A673 (cell line): ENCODE measurements around the gene NOS1AP. TPM values are rescaled to one million over a fixed set of nuclear protein-coding genes. Genes with fewer than 3 reads are reported as not detected.
A peak's percentile ranks its signal among the peaks of the same experiment; 100 is the strongest.

ENCODE experiments used
- BruUV-seq: library from RNA; stranded (reverse); fragments of 400-500 nt; replicated peaks from 2 replicates; lab custom pipeline; 2021; lab: Mats Ljungman, UMichigan
- CTCF ChIA-PET: fragments of 300-600 bp; sonication (Branson Sonifier 250); formaldehyde crosslinking; loops from one replicate; lab custom pipeline; 2022; ENCODE audit warnings: antibody characterized with exemption; lab: Charles Lee
- POLR2A ChIA-PET: fragments of 300-600 bp; sonication (Branson Sonifier 250); formaldehyde crosslinking; loops from one replicate; lab custom pipeline; 2022; ENCODE audit warnings: antibody characterized with exemption; ENCODE audit not compliant: low non-redundant PET; lab: Charles Lee
- DNase-seq: peaks from one replicate; pipeline ENCODE4 v3.0.0-alpha.2; 2015; ENCODE audit warnings: low spot score
- H3K27ac ChIP-seq: fragments of 200-600 bp; sonication (generic); 2 replicates; pipeline ENCODE4 v1.5.1; 2016; ENCODE audit warnings: mixed run types, low read depth, mild to moderate bottlenecking, mixed read lengths, antibody characterized with exemption, low read length; ENCODE audit not compliant: poor library complexity, severe bottlenecking
- H3K27me3 ChIP-seq: fragments of 200-600 bp; sonication (generic); replicated peaks from 2 replicates; pipeline ENCODE4 v1.6.1; 2017; ENCODE audit warnings: mixed run types, low read depth, mild to moderate bottlenecking, mixed read lengths, antibody characterized with exemption, low read length; ENCODE audit not compliant: insufficient read depth, poor library complexity
- H3K36me3 ChIP-seq: fragments of 200-600 bp; sonication (generic); 2 replicates; pipeline ENCODE4 v1.6.1; 2016; ENCODE audit warnings: mixed run types, mild to moderate bottlenecking, mixed read lengths, antibody characterized with exemption, low read length; ENCODE audit not compliant: insufficient read depth, poor library complexity, severe bottlenecking
- H3K4me1 ChIP-seq: fragments of 200-600 bp; sonication (generic); 2 replicates; pipeline ENCODE4 v1.6.1; 2017; ENCODE audit warnings: mixed run types, mild to moderate bottlenecking, mixed read lengths, antibody characterized with exemption, low read length; ENCODE audit not compliant: insufficient read depth, poor library complexity, severe bottlenecking
- H3K4me3 ChIP-seq: fragments of 200-600 bp; sonication (generic); 2 replicates; pipeline ENCODE4 v1.5.1; 2016; ENCODE audit warnings: low read depth, mixed run types, mild to moderate bottlenecking, mixed read lengths, low read length; ENCODE audit not compliant: poor library complexity, severe bottlenecking
- H3K9me3 ChIP-seq: fragments of 200-600 bp; sonication (generic); 2 replicates; pipeline ENCODE4 v1.6.1; 2016; ENCODE audit warnings: mixed run types, low read depth, mild to moderate bottlenecking, mixed read lengths, antibody characterized with exemption, low read length; ENCODE audit not compliant: poor library complexity, severe bottlenecking
- CTCF ChIP-seq: fragments of 300-800, 200-600 bp; sonication (generic); conservative IDR thresholded peaks from 2 replicates; pipeline ENCODE4 v1.5.1; 2017; ENCODE audit warnings: low read depth, mild to moderate bottlenecking, antibody characterized with exemption, low read length, moderate library complexity, mixed read lengths
- EZH2 ChIP-seq: fragments of 200-600 bp; sonication (generic); IDR thresholded peaks from 2 replicates; pipeline ENCODE4 v1.6.1; 2017; ENCODE audit warnings: borderline replicate concordance, low read depth, mild to moderate bottlenecking, mixed read lengths, antibody characterized with exemption, low read length; ENCODE audit not compliant: poor library complexity, severe bottlenecking
- intact Hi-C: fragments of 100-400 bp; cut with micrococcal nuclease; formaldehyde crosslinking; loops from one replicate; pipeline ENCODE4 v1.10.0; 2022; ENCODE audit not compliant: unreplicated experiment
- total RNA-seq: library from RNA; stranded (reverse); gene quantifications from 2 replicates; pipeline ENCODE4 v1.2.3, GENCODE V29; 2021

NOS1AP gene
- total RNA-seq, 1 experiment from 2014 or later, result 28.0 TPM

DNA sequence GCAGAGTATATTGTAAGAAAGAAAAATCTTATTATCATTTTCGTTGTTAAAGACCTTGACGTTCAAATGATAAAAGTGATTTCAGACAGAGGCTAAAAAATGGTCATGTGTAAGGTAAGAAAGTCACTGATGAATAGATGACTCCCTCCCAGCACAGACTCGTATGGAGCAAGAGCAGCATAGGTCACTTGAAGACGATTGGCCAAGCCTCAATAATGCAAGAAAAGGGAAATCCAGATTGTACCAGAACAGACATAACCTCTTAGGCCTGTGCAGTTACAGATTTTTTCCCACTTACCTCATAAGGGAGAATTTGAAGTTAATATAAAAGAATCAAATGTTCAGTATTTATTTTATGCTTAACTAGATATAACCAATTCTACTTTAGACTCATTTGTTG lies 29.5 kb upstream of the NOS1AP start:
- DNase-seq, result no peak
- no peak overlapping the region for H3K27ac ChIP-seq
- CTCF ChIA-PET, result interaction anchor here (1.4 kb wide), 1 partner anchor 16 kb away, joined by 3 read pairs; the partner anchor contains the start of gene OLFML2B
- H3K27me3 ChIP-seq, result no peaks in the 10 kb centered on the region
- TF ChIP-seq CTCF (no peak), EZH2 (no peak)
- intact Hi-C loops, result no loop called here
- POLR2A ChIA-PET, result no interaction called here
- peaks cover 6% of the 10 kb centered on the region for H3K4me1 ChIP-seq
- BruUV-seq, result no TSS peak
- H3K4me3 ChIP-seq, result no peak overlapping the region
- H3K9me3 ChIP-seq, result no peaks in the 10 kb centered on the region
- H3K36me3 ChIP-seq, result no peaks in the 10 kb centered on the region

DNA sequence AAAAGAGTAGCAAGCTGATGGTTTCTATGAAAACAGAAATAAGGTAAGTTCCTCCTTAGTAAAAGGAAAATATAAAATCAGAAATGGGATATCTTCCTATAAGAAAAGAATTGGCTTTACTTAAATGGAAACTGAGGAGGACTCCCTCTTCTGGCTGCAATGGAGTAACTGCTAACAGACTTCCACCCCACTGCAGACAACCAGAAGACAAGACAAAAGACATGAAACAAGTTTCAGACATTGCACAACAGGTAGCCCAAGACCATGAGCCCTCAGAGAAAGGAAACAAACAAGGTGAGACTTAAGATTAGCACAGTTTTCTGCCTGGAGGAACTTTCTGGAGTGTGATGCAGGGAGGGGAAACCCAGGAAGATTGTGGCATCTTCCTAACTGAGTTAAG lies 28.8 kb upstream of the NOS1AP start:
- DNase-seq, result peak; percentile 67
- CTCF ChIA-PET, result interaction anchor here (0.9 to 1.4 kb wide), 2 partner anchors 17 to 249 kb away, joined by 3 read pairs; partner anchors contain the start of gene OLFML2B
- H3K4me1 ChIP-seq, result peaks cover 6% of the 10 kb centered on the region
- no TSS peak for BruUV-seq
- intact Hi-C loops, result no loop called here
- no peaks in the 10 kb centered on the region for H3K9me3 ChIP-seq
- H3K36me3 ChIP-seq, result no peaks in the 10 kb centered on the region
- TF ChIP-seq CTCF (peak; percentile 85), EZH2 (no peak)
- POLR2A ChIA-PET, result no interaction called here
- H3K4me3 ChIP-seq, result no peak overlapping the region
- H3K27ac ChIP-seq, result no peak overlapping the region
- H3K27me3 ChIP-seq, result no peaks in the 10 kb centered on the region

- CTCF ChIA-PET, result interaction anchor here (0.8 kb wide), 1 partner anchor 249 kb away, joined by 5 read pairs; no protein-coding TSS in a partner anchor
- Histone ChIP-seq H3K27me3 (no peaks in the 10 kb centered on the region), H3K36me3 (no peaks in the 10 kb centered on the region), H3K4me1 (peaks cover 6% of the 10 kb centered on the region), H3K27ac (no peak overlapping the region), H3K4me3 (no peak overlapping the region), H3K9me3 (no peaks in the 10 kb centered on the region)
- DNase-seq, result no peak
- POLR2A ChIA-PET, result no interaction called here
- intact Hi-C loops, result no loop called here
- BruUV-seq, result no TSS peak
- no peak for TF ChIP-seq CTCF
- no peak for TF ChIP-seq EZH2
Observed at GRCh38 chr1:162042361-162042760, 27.1 kb upstream of the NOS1AP start.
